OCI-LY7 (cell line): ENCODE data around the gene PCK1. TPM values are rescaled to one million over a fixed set of nuclear protein-coding genes. Genes with fewer than 3 reads are reported as not detected.

ENCODE experiments used
- BruUV-seq: library from RNA; stranded (reverse); fragments of 400-500 nt; replicated peaks from 2 replicates; lab custom pipeline; 2021; lab: Mats Ljungman, UMichigan
- CTCF ChIA-PET: fragments of 300-600 bp; sonication (Branson Sonifier 250); formaldehyde crosslinking; loops from one replicate; lab custom pipeline; 2022; ENCODE audit warnings: antibody characterized with exemption; ENCODE audit not compliant: unreplicated experiment; lab: Charles Lee
- POLR2A ChIA-PET: fragments of 300-600 bp; sonication (Branson Sonifier 250); formaldehyde crosslinking; loops from one replicate; lab custom pipeline; 2022; ENCODE audit warnings: antibody characterized with exemption; lab: Charles Lee
- DNase-seq: peaks from one replicate; pipeline ENCODE4 v3.0.0-alpha.2; 2015; ENCODE audit warnings: low spot score
- H2AFZ ChIP-seq: fragments of 200-600 bp; sonication (generic), shearing (Covaris generic); 2 replicates; pipeline ENCODE4 v1.6.1; 2014; ENCODE audit warnings: mild to moderate bottlenecking, antibody characterized with exemption, low read length, moderate library complexity
- H3K27ac ChIP-seq: fragments of 200-600 bp; sonication (generic); 2 replicates; pipeline ENCODE4 v1.5.1; 2014; ENCODE audit warnings: mixed run types, low read depth, mild to moderate bottlenecking, moderate library complexity, low read length, inconsistent platforms; ENCODE audit not compliant: poor library complexity, severe bottlenecking
- H3K36me3 ChIP-seq: fragments of 200-600 bp; sonication (generic); 2 replicates; pipeline ENCODE4 v1.6.1; 2014; ENCODE audit warnings: mild to moderate bottlenecking, antibody characterized with exemption, low read length, moderate library complexity, mixed read lengths; ENCODE audit not compliant: insufficient read depth
- H3K4me1 ChIP-seq: fragments of 200-600 bp; sonication (generic); 2 replicates; pipeline ENCODE4 v1.5.1; 2014; ENCODE audit warnings: mild to moderate bottlenecking, low read length; ENCODE audit not compliant: insufficient read depth, poor library complexity, severe bottlenecking
- H3K4me2 ChIP-seq: fragments of 200-600 bp; sonication (generic); 2 replicates; pipeline ENCODE4 v1.6.1; 2014; ENCODE audit warnings: mild to moderate bottlenecking, low read length
- H3K4me3 ChIP-seq: fragments of 200-600 bp; sonication (generic); 2 replicates; pipeline ENCODE4 v1.5.1; 2014; ENCODE audit warnings: mild to moderate bottlenecking, low read depth, low read length; ENCODE audit not compliant: poor library complexity, severe bottlenecking
- H3K79me2 ChIP-seq: fragments of 200-600 bp; sonication (generic); 2 replicates; pipeline ENCODE4 v1.6.1; 2016; ENCODE audit warnings: low read depth, mild to moderate bottlenecking, low read length, moderate library complexity, mixed read lengths; ENCODE audit not compliant: insufficient read depth
- H3K9me2 ChIP-seq: fragments of 200-600 bp; sonication (generic); 2 replicates; pipeline ENCODE4 v1.6.1; 2016; ENCODE audit warnings: mild to moderate bottlenecking, low read length, mixed read lengths; ENCODE audit not compliant: insufficient read depth
- H3K9me3 ChIP-seq: fragments of 200-600 bp; sonication (generic); 2 replicates; pipeline ENCODE4 v1.6.1; 2014; ENCODE audit warnings: mild to moderate bottlenecking, mixed run types, low read length, mixed read lengths
- H4K20me1 ChIP-seq: fragments of 200-600 bp; sonication (generic); 2 replicates; pipeline ENCODE4 v1.6.1; 2014; ENCODE audit warnings: mild to moderate bottlenecking, antibody characterized with exemption, low read length, moderate library complexity, mixed read lengths; ENCODE audit not compliant: insufficient read depth
- CTCF ChIP-seq: fragments of 200-600 bp; sonication (generic); conservative IDR thresholded peaks from 2 replicates; pipeline ENCODE4 v1.5.1; 2014; ENCODE audit warnings: mild to moderate bottlenecking, antibody characterized with exemption, low read length, moderate library complexity, mixed read lengths
- EZH2phosphoT487 ChIP-seq: fragments of 200-600 bp; sonication (generic); IDR thresholded peaks from 2 replicates; pipeline ENCODE4 v1.6.1; 2018; ENCODE audit warnings: low read depth, borderline replicate concordance, mild to moderate bottlenecking, mixed run types, antibody characterized with exemption, low read length, moderate library complexity, mixed read lengths
- intact Hi-C: fragments of 100-400 bp; cut with micrococcal nuclease; formaldehyde crosslinking; loops from one replicate; pipeline ENCODE4 v1.10.0; 2022; ENCODE audit not compliant: unreplicated experiment
- total RNA-seq, 2 experiments: library from RNA; depleted of rRNA in 1 of 2; stranded (reverse); fragments of >200 nt in 1 of 2; shearing (Covaris generic) in 1 of 2; gene quantifications; 2 replicates each; pipeline ENCODE4 v1.2.3, GENCODE V29; 2014 to 2022

Gene PCK1
- total RNA-seq, 2 experiments from 2014 or later: 6.9 to 13.0 TPM

- POLR2A ChIA-PET: interaction anchor here (0.5 kb wide), 1 partner anchor 733 kb away, joined by 4 read pairs; no protein-coding TSS in a partner anchor
- Histone ChIP-seq H3K27ac (no peak overlapping the region), H3K4me3 (no peak overlapping the region), H3K4me1 (no peaks in the 10 kb centered on the region), H3K9me2 (no peaks in the 10 kb centered on the region), H3K36me3 (peaks cover 28% of the 10 kb centered on the region; the same call in 1 of the 2 replicates), H2AFZ (no peak overlapping the region), H3K4me2 (no peak overlapping the region), H3K79me2 (no peaks in the 10 kb centered on the region), H3K9me3 (no peaks in the 10 kb centered on the region), H4K20me1 (no peaks in the 10 kb centered on the region)
- CTCF ChIA-PET: no interaction called here
- intact Hi-C loops: no loop called here
- TF ChIP-seq CTCF: no peak
- no peak for TF ChIP-seq EZH2phosphoT487
- BruUV-seq: no TSS peak
- no peak for DNase-seq
These were observed 2.6 kb downstream of the PCK1 start for GRCh38 chr20:57563522-57563921.

GRCh38 chr20:57564180-57564802, 3.4 kb downstream of the PCK1 start:
- no TSS peak for BruUV-seq
- CTCF ChIA-PET: no interaction called here
- intact Hi-C loops: no loop called here
- H3K4me2 ChIP-seq: no peak overlapping the region
- H3K4me1 ChIP-seq: no peaks in the 10 kb centered on the region
- POLR2A ChIA-PET: interaction anchor here (0.5 kb wide), 1 partner anchor 732 kb away, joined by 4 read pairs; no protein-coding TSS in a partner anchor
- no peak for TF ChIP-seq EZH2phosphoT487
- TF ChIP-seq CTCF: no peak
- no peaks in the 10 kb centered on the region for H3K79me2 ChIP-seq
- no peak for DNase-seq
- H3K4me3 ChIP-seq: no peak overlapping the region
- no peak overlapping the region for H2AFZ ChIP-seq
- no peaks in the 10 kb centered on the region for H3K9me3 ChIP-seq
- H4K20me1 ChIP-seq: no peaks in the 10 kb centered on the region
- H3K9me2 ChIP-seq: no peaks in the 10 kb centered on the region
- no peak overlapping the region for H3K27ac ChIP-seq
- H3K36me3 ChIP-seq: peaks cover 28% of the 10 kb centered on the region; the same call in 1 of the 2 replicates

GRCh38 chr20:57564951-57565642, 4.2 kb downstream of the PCK1 start:
- intact Hi-C loops: no loop called here
- POLR2A ChIA-PET: no interaction called here
- no peak for DNase-seq
- H3K4me2 ChIP-seq: no peak overlapping the region
- no peaks in the 10 kb centered on the region for H3K9me3 ChIP-seq
- H3K4me3 ChIP-seq: no peak overlapping the region
- H3K4me1 ChIP-seq: no peaks in the 10 kb centered on the region
- CTCF ChIA-PET: no interaction called here
- H3K79me2 ChIP-seq: no peaks in the 10 kb centered on the region
- no peak for TF ChIP-seq CTCF
- TF ChIP-seq EZH2phosphoT487: no peak
- no peaks in the 10 kb centered on the region for H3K9me2 ChIP-seq
- H4K20me1 ChIP-seq: no peaks in the 10 kb centered on the region
- no peak overlapping the region for H2AFZ ChIP-seq
- no peak overlapping the region for H3K27ac ChIP-seq
- BruUV-seq: no TSS peak
- peaks cover 28% of the 10 kb centered on the region; the same call in 1 of the 2 replicates for H3K36me3 ChIP-seq
